HepG2 (cell line): Measurements from ENCODE around the gene TRIP6. TPM values are rescaled to one million over a fixed set of nuclear protein-coding genes. Genes with fewer than 3 reads are reported as not detected.

Experiments used
- AGO1 ChIP-seq: fragments of 200-400 bp; formaldehyde crosslinking; IDR thresholded peaks from 2 replicates; pipeline ENCODE4 v1.6.1; 2017; ENCODE audit warnings: mild to moderate bottlenecking, low read depth, low read length, moderate library complexity; ENCODE audit not compliant: poor library complexity, severe bottlenecking
- CREM ChIP-seq, 2 experiments: sonication (generic) in 1 of 2; formaldehyde crosslinking in 1 of 2; IDR thresholded peaks; 2 replicates each; pipeline versions ENCODE4 v1.4.0 to v1.6.1; 2016 to 2020; ENCODE audit warnings: antibody characterized with exemption in 1 of 2, mild to moderate bottlenecking in 1 of 2, missing genetic modification reagents in 1 of 2
- GTF3A ChIP-seq: sonication (generic); formaldehyde crosslinking; conservative IDR thresholded peaks from 2 replicates; pipeline ENCODE4 v1.4.0; 2020; ENCODE audit warnings: mild to moderate bottlenecking, missing genetic modification reagents
- HOMEZ ChIP-seq: IDR thresholded peaks from 2 replicates; pipeline ENCODE4 v1.6.1; 2016; ENCODE audit warnings: low read depth
- HOXA9 ChIP-seq: sonication (generic); formaldehyde crosslinking; IDR thresholded peaks from 2 replicates; pipeline ENCODE4 v1.8.1; 2022; ENCODE audit warnings: missing genetic modification reagents, mild to moderate bottlenecking, moderate library complexity, borderline replicate concordance
- IKZF4 ChIP-seq: sonication (generic); formaldehyde crosslinking; IDR thresholded peaks from 2 replicates; pipeline ENCODE4 v1.5.1; 2020; ENCODE audit warnings: borderline replicate concordance, mild to moderate bottlenecking, low read depth, missing genetic modification reagents; ENCODE audit errors: not compliant biosample characterization
- LRRFIP1 ChIP-seq: sonication (generic); formaldehyde crosslinking; conservative IDR thresholded peaks from 2 replicates; pipeline ENCODE4 v1.4.0; 2020; ENCODE audit warnings: missing genetic modification reagents
- PAXIP1 ChIP-seq: sonication (generic); formaldehyde crosslinking; conservative IDR thresholded peaks from 2 replicates; pipeline ENCODE4 v1.4.0; 2020; ENCODE audit warnings: mild to moderate bottlenecking, missing genetic modification reagents, moderate library complexity
- PHF21A ChIP-seq: sonication (generic); formaldehyde crosslinking; IDR thresholded peaks from 2 replicates; pipeline ENCODE4 v1.5.0; 2020; ENCODE audit warnings: mild to moderate bottlenecking, missing genetic modification reagents
- SIX4 ChIP-seq: sonication (generic); formaldehyde crosslinking; IDR thresholded peaks from 2 replicates; pipeline ENCODE4 v1.4.0; 2020; ENCODE audit warnings: missing genetic modification reagents
- SMAD1 ChIP-seq: sonication (generic); formaldehyde crosslinking; IDR thresholded peaks from 2 replicates; pipeline ENCODE4 v1.4.0; 2020; ENCODE audit warnings: missing genetic modification reagents, low read depth, mild to moderate bottlenecking, borderline replicate concordance
- ZBTB20 ChIP-seq: sonication (generic); formaldehyde crosslinking; IDR thresholded peaks from 2 replicates; pipeline ENCODE4 v1.8.1; 2023; ENCODE audit warnings: missing genetic modification reagents, low read depth, mild to moderate bottlenecking, borderline replicate concordance
- ZGPAT ChIP-seq: IDR thresholded peaks from 2 replicates; pipeline ENCODE4 v1.6.1; 2016; ENCODE audit warnings: mild to moderate bottlenecking
- ZNF10 ChIP-seq: sonication (generic); formaldehyde crosslinking; IDR thresholded peaks from 2 replicates; pipeline ENCODE4 v1.4.0; 2020; ENCODE audit warnings: mild to moderate bottlenecking, low read depth, missing genetic modification reagents, borderline replicate concordance
- ZNF512 ChIP-seq: sonication (generic); formaldehyde crosslinking; IDR thresholded peaks from 2 replicates; pipeline ENCODE4 v1.4.0; 2020; ENCODE audit warnings: mild to moderate bottlenecking, missing genetic modification reagents
- ZNF530 ChIP-seq: sonication (generic); formaldehyde crosslinking; IDR thresholded peaks from 2 replicates; pipeline ENCODE4 v1.5.0; 2020; ENCODE audit warnings: low read depth, mild to moderate bottlenecking, missing genetic modification reagents
- polyA plus RNA-seq, 8 experiments: library from polyadenylated mRNA; depleted of rRNA in 3 of 8; stranded (reverse) in 7 of 8; unstranded in 1 of 8; fragments of >200 nt; fragmentation: Illumina TruSeq in 4 of 8; extraction: Trizol in 4 of 8; gene quantifications; 2 replicates each; pipeline versions ENCODE4 v1.2.1 to v1.2.3, GENCODE V29; 2011 to 2016; ENCODE audit warnings: low read depth in 4 of 8, missing spikeins in 1 of 8, mixed read lengths in 1 of 8; ENCODE audit not compliant: insufficient read depth in 1 of 8
- total RNA-seq, 5 experiments: library from RNA; depleted of rRNA; stranded (reverse); fragments of >200 nt; fragmentation: Illumina TruSeq; extraction: Trizol; gene quantifications; 2 replicates each; pipeline ENCODE4 v1.2.3, GENCODE V29; 2016; ENCODE audit warnings: low read depth in 1 of 5

The TRIP6 gene
- total and polyA plus RNA-seq, 2 of the 13 experiments (the other 11 are each of a cell fraction or from before 2014, with no cell fraction given), result 0.34 to 0.38 TPM

GRCh38 chr7:100827330-100828226 is 39.6 kb upstream of the TRIP6 start, which contains the start of gene EPHB4 (continued):
- peak; percentile 63 for TF ChIP-seq PAXIP1 (CRISPR knock-in tag)
- peak; percentile 75 for TF ChIP-seq IKZF4 (CRISPR knock-in tag)
- TF ChIP-seq HOXA9 (CRISPR knock-in tag), result no peak
- no peak for TF ChIP-seq ZNF530 (CRISPR knock-in tag)
- no peak for TF ChIP-seq ZNF10 (CRISPR knock-in tag)
- no peak for TF ChIP-seq AGO1
- TF ChIP-seq PHF21A (CRISPR knock-in tag), result peak; percentile 57
- TF ChIP-seq ZBTB20 (CRISPR knock-in tag), result 0 out of 2 replicates have a peak, but pooled peaks have one; percentile 18
- TF ChIP-seq CREM (IDR thresholded peaks at IDR 0.05), result no peak
- TF ChIP-seq CREM (CRISPR knock-in tag; IDR thresholded peaks at IDR 0.05), result no peak
- TF ChIP-seq SMAD1 (CRISPR knock-in tag), result peak; percentile 81; the same call in 1 of the 2 replicates
- peak; percentile 79; the same call in 1 of the 2 replicates for TF ChIP-seq SIX4 (CRISPR knock-in tag)
- TF ChIP-seq LRRFIP1 (CRISPR knock-in tag), result no peak; the same call in 1 of the 2 replicates
- TF ChIP-seq GTF3A (CRISPR knock-in tag), result no peak
- no peak for TF ChIP-seq ZNF512 (CRISPR knock-in tag)
- peak; percentile 78 for TF ChIP-seq ZGPAT (CRISPR knock-in tag)
- TF ChIP-seq HOMEZ (CRISPR knock-in tag), result no peak
